HG03196 (cell line): Measurements from ENCODE around the gene SIGLEC5.
A peak's percentile ranks its signal among the peaks of the same experiment; 100 is the strongest.

Experiments used
- ATAC-seq: cut with Tn5 transposase; IDR thresholded peaks from one replicate; pipeline ENCODE4 v1.9.1; 2021; ENCODE audit not compliant: unreplicated experiment

Gene SIGLEC5

DNA sequence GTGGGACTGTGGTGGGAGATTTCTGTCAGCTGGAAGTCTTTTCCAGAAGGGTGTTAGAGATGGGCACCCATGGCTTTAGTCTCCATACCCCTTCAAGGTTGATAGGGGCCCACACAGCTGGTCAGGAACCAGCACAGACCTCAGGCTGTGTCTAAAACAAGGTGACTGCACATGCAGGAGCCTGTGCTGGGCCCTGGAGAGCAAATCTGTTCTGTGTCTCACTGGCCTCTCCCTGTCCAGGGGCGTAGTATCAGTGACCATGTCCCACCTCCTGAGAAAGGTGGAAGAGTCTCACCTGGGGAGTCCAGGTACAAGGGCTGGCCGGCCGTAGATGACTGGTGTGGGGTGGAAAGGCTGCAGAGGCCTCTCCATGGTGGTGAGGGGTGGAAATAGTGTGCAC is 39.8 kb downstream of the SIGLEC5 start:
- ATAC-seq: no peak

DNA sequence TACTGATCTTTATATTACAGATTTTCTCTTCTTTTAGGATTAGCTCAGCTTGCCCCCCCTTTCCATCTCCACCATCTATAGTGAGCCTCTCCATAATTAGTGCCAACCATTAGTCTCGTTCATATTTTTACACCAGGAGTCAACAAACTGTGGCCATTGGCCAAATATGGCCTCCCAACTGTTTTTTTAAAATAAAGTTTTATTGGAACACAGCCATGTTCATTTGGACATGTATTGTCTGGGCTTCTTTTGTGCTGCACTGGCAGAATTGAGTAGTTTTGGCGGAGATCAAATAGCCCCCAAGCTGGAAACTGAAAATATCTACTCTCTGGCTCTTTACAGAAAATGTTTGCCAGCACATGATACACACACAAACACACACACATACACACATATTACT is 40.7 kb downstream of the SIGLEC5 start:
- no peak for ATAC-seq

DNA sequence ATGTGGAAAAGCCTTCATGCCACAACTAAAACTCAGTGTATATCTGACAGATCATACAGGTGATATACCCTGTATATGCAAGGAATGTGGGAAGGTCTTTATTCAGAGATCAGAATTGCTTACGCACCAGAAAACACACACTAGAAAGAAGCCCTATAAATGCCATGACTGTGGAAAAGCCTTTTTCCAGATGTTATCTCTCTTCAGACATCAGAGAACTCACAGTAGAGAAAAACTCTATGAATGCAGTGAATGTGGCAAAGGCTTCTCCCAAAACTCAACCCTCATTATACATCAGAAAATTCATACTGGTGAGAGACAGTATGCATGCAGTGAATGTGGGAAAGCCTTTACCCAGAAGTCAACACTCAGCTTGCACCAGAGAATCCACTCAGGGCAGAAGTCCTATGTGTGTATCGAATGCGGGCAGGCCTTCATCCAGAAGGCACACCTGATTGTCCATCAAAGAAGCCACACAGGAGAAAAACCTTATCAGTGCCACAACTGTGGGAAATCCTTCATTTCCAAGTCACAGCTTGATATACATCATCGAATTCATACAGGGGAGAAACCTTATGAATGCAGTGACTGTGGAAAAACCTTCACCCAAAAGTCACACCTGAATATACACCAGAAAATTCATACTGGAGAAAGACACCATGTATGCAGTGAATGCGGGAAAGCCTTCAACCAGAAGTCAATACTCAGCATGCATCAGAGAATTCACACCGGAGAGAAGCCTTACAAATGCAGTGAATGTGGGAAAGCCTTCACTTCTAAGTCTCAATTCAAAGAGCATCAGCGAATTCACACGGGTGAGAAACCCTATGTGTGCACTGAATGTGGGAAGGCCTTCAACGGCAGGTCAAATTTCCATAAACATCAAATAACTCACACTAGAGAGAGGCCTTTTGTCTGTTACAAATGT is 42.7 kb downstream of the SIGLEC5 start:
- ATAC-seq: no peak

DNA sequence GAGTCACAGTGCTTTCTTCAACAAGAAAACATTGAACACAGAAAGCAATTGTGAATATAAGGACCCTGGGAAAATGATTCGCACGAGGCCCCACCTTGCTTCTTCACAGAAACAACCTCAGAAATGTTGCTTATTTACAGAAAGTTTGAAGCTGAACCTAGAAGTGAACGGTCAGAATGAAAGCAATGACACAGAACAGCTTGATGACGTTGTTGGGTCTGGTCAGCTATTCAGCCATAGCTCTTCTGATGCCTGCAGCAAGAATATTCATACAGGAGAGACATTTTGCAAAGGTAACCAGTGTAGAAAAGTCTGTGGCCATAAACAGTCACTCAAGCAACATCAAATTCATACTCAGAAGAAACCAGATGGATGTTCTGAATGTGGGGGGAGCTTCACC is 43.4 kb downstream of the SIGLEC5 start:
- no peak for ATAC-seq

DNA sequence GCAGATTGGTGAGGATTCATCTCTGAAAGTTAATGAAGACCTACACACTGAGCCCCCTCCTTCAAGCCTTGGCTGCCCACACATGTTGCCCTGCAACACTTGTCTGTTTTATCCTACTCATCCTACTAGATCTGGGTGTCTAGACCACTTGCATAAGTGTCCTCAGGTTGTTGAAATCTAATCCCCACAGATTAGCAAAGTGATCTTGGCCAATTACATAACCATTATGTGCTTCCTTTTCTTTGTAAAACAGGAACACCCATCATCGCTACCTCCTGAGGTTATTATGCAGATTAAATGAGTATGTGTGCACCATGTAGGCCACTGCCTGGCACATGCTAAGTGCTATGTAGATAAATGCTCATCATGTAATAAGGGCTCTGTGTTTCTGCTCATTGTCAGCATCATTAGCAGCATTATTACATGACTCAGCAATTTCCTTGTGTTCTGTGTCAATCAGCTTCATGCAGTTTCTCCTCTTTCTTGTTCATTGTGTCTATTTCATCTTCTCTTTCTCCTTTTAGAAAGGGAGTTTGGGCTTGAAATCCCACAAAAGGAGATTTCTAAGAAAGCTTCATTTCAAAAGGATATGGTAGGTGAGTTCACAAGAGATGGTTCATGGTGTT is 44.0 kb downstream of the SIGLEC5 start:
- no peak for ATAC-seq

DNA sequence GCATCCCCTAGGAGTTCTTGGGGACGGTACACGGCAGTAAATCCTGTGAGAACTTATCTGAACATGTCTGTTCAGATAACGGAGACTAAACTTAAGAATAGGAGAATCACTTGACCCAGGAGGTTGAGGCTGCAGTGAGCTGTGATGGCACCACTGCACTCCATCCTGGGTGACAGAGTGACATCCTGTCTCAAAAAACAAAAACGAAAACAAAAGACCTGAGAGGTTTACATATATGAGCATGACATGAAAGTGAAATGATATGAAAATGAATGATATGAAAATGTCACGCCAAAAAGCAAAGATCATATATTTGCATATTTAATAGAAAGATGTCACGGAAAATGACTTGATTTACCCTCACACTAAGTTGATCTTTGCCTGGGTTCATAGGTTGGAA is 53.4 kb downstream of the SIGLEC5 start:
- no peak for ATAC-seq

DNA sequence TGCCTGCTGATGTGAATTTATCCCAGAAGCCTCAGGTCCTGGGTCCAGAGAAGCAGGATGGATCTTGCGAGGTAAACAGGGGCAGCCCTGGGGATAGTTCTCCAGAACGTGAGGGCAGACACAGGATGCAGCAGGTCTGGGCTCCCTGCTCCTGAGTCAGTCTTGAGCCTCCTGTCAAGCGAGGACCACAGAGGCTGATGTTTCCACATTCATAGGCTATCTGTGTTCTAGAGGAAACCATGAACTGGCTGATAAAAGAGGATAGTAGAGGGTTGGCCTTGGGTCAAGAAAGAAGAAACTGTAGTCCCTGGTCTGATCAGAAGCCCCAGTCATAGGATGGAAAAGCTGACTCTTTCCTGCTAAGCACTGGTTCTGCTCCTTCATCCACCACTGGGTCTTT is 56.9 kb downstream of the SIGLEC5 start:
- ATAC-seq: no peak

DNA sequence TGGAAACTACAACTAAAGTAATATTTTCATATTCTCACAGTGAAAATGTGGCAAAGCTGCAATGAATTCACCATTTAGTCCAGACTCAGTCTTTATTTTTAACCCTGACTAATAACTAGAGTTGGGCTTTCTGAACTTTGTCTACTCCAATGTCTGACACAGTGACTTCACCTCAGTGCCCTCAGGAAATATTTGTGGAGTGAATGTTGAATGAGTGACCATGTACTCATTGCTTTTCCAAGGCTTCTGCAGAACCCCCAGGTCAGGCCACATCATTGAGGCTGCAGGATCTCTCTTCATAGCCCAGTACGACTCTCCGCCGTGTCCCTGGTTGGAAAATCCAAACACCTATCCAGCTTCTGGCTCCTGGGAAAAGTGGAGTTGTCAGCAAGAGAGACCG is 57.3 kb downstream of the SIGLEC5 start:
- ATAC-seq: no peak

DNA sequence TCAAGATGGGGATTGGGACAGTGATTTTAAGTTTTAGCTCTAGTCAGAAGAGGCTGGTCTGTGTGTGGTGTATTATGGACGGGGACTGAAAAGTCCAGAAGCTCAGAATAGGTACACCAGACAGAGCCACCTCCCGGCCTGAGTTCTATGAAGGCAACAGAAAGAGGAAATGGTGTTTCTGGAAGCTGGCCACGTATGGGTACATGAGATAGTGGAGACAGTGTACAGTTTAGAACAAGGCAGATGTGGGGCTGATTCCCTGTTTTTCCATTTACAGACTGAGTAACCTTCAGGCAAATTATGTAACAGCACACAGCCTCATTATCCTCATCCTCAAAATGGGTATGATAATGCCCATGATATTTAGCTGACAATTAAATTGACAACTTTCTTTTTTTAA is 57.8 kb downstream of the SIGLEC5 start:
- ATAC-seq: no peak

DNA sequence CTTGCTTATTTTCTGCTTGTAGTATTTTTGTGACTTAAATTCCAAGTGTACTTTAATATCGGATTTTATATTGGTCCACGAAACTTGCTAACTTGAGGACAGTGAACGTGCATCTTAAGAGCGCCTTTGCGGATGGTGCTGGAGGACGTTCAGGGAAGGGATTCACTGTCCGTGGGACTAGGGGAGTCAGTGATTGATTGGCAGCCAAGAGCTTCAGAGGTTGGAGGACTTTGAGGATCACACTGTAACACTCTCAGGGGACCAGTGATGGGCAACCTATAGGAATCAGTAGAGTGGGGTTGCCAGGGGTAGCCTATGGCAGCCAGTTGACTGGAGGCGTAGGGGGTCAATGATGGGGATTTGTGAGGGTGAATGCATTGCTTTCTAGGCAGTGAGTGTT is 58.6 kb downstream of the SIGLEC5 start:
- no peak for ATAC-seq

DNA sequence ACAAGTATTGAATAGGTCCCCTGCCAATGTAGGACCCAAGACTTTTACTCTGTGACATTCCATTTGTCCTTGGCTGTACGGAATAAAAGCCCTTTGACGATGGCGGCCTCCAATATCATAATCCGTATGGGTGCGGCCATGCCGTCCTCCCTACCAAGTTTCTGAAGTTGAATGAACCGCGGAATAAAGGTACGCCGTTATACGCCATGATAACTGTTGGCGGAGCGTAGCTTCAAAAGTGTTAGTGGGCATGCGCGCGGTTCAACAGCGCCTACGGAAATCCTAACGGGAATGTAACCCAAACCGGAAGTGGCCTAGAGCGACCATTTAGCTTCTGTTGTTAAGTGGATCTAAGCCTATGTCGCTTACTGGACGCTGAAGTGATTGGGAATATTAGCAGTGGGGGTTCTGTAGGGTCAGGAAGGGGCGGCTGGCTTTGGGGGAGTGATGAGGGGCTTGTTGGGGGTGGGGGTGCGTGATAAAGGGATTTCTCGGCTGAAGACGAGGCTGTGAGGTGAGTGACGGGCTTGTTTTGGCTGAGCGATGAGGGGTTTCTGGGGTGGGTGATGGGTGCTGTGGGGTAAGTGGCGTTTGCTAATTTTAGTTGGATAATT is 59.1 kb downstream of the SIGLEC5 start, which contains the start of gene ZNF175:
ZNF175 (plus strand) TSS at position 322 of the 614 bp plus-strand sequence. CDS start 2,047 bp downstream, outside the sequence.
- ATAC-seq: peak; percentile 83

DNA sequence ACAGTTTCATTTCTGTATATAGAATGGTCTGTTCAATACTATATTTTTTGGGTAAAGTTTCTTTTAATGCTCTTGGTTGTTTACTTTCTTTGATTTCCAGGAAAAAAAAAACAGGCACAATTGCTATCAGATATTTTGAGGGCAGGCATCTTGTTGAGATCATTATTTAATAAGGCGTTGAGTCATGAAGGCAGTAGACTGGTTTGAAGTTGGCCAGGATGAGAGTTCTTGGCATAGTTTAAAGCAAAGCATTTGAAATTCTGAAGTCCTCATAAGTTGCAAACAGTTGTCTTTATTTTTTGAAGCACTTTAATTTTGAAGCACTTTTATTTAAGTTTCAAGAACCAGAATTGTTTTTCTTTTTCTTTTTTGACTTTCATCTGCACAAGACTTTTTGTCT is 61.7 kb downstream of the SIGLEC5 start:
- ATAC-seq: no peak

DNA sequence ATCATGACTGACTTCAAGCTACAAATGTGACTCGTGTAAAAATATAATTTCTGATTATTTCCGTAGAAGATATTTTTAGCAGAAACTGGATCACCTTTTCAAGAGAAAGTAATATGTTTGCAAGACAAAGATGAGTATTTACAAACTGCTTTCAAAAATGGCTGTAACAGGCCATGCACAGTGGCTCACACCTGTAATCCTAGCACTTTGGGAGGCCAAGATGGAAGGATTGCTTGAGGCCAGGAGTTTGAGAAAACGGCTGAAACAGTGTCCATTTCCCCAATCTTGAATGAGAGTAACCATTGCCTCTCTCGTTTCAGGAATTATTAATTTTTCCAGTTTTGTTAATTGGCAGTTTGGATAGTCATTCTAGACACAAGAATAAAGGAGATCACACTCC is 62.6 kb downstream of the SIGLEC5 start:
- no peak for ATAC-seq

DNA sequence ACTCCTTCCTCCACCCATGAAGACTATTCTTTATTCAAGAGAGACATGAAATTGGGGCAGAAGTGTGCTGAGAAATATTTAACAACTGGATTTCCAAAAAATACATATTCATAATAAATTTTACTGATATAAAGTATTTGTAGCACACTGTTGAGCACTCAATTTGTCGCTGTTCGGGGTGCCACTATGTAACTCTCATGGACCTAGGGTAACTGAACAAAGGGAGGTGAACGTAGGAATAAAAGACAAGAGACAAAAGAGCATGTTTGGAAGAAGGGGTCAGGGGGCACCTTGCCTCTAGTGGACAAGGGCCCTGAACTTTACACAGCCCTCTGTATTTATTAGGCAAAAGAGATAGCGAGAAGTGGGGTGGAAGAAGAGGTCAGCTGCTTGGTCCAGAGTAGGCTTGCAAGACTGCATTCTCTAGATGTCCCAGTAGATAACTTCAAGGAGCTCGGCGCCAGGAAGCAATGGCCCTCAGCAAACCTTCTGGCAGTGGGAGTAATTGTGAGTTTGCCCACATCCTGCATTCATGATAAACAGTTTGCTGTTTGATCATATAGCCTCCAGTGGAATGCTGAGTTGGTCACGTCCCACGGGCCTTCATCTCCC is 63.6 kb downstream of the SIGLEC5 start:
- no peak for ATAC-seq

DNA sequence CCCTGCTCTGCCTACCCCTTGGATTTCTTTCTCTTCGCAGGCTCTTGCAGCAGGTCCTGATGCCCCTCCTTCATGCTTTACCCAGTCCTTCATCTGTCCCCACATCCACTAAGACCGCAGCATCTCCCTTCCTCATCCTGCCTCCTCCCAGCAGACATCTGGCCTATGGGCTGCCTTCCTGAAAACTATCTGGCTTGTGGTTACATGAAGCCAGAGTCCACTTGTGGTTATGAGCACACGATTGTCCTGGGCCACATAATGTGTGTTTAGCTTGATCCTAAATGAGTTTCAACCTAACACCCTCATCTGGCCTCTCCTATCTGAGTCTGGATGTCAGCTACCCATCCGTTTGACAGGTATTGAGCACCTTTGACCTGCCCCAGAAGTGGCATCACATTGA is 64.6 kb downstream of the SIGLEC5 start:
- ATAC-seq: no peak

DNA sequence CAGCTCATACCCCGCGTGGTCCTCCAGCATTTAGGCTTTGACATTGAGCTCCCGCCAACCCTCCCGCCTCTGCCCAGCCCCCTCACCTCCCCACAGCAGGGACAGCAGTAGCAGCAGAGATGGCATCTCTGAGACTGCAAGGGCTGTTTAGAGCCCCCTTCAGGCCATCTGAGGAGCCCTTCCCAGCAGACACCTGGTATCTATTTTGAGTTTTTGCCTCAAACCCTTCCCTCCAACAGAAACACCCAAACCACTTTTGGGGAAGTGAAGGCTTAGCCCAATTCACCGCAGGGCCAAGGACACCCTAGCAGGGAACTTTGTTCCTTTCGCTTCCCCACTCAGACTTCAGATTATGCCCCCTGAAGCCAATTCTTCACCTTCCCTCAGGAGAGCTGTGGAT is 65.4 kb downstream of the SIGLEC5 start:
- ATAC-seq: no peak
